Astrocyte of the cerebellum (primary cell): ENCODE measurements around the gene SERPIND1.
"Not testable (repeated sequence)": the region's sequence is repeated elsewhere in the genome, so short reads cannot be mapped to it uniquely, and the experiment has no call there.

ENCODE experiments used
- DNase-seq: peaks from one replicate; pipeline ENCODE4 v3.0.0-alpha.2; 2011; ENCODE audit warnings: low read depth
- H3K4me3 ChIP-seq: 2 replicates; pipeline ENCODE4 v1.5.1; 2011; ENCODE audit warnings: mild to moderate bottlenecking, low read depth, low read length, moderate library complexity
- in situ Hi-C: cut with HindIII; loops from 2 replicates; pipeline ENCODE4 v1.10.0; 2017; ENCODE audit warnings: low sequenced_read_pairs
- TF ChIP-seq, protein P1 (sequence below): IDR thresholded peaks from 2 replicates; pipeline ENCODE4 v1.5.1; 2012; ENCODE audit warnings: low read length, low read depth, moderate library complexity, mild to moderate bottlenecking; ENCODE audit errors: missing control alignments

Gene SERPIND1

DNA sequence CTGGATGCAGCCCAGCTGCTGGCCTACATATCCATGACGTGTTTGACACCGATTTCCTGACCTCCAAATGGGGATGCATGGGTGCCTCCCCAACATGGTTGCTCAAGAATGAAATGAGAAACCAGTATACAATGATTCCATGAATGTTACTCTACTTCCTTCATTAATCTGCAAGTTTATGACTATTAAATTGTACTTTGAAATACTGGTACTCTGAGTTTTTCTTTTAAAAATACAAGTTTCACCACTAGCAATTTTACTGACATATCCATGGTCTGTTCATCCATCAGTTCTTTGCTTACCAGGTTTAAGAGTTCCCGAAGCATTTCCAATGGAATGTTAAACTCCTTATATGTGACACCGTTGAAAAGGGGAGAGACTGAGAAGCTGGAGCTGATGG, 39.1 kb downstream of the SERPIND1 start:
- TF ChIP-seq, protein P1, sequence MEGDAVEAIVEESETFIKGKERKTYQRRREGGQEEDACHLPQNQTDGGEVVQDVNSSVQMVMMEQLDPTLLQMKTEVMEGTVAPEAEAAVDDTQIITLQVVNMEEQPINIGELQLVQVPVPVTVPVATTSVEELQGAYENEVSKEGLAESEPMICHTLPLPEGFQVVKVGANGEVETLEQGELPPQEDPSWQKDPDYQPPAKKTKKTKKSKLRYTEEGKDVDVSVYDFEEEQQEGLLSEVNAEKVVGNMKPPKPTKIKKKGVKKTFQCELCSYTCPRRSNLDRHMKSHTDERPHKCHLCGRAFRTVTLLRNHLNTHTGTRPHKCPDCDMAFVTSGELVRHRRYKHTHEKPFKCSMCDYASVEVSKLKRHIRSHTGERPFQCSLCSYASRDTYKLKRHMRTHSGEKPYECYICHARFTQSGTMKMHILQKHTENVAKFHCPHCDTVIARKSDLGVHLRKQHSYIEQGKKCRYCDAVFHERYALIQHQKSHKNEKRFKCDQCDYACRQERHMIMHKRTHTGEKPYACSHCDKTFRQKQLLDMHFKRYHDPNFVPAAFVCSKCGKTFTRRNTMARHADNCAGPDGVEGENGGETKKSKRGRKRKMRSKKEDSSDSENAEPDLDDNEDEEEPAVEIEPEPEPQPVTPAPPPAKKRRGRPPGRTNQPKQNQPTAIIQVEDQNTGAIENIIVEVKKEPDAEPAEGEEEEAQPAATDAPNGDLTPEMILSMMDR: no peak
- DNase-seq: no peak
- in situ Hi-C loops: no loop called here
- no peak overlapping the region for H3K4me3 ChIP-seq

GRCh38 chr22:20814221-20814808, 40.4 kb downstream of the SERPIND1 start:
- no peak for DNase-seq
- H3K4me3 ChIP-seq: no peak overlapping the region
- TF ChIP-seq, protein P1: no peak
- in situ Hi-C loops: no loop called here

DNA sequence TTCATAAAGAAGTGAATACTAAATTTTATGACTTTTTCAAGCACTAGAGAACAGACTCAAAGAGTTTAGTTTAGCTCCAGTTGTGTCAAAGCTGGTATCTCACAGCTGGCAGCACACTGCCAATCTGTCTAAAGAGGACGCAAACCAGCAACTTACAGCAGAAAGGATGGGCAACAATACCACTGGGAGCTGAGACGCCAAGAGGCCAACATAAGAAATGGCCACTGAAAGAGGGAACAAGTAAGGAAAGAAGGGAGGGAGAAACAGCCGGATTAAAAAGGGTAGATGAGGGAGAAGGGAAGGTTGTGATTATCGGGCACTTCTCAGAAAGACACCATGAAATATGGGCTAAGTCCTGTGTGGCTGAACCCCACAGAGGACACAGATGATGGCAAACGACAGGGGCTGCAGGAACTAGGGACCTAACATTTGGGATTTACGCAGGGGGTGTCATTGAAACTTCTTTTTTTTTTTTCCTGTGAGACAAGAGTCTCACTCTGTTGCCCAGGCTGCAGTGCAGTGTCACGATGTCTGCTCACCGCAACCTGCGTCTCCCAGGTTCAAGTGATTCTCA, 41.7 kb downstream of the SERPIND1 start:
- in situ Hi-C loops: no loop called here

GRCh38 chr22:20816559-20816958, 42.6 kb downstream of the SERPIND1 start:
- H3K4me3 ChIP-seq: no peak overlapping the region
- in situ Hi-C loops: no loop called here
- DNase-seq: no peak
- TF ChIP-seq, protein P1: no peak

More for the DNA sequence above, 41.7 kb downstream of the SERPIND1 start:
- TF ChIP-seq, protein P1: no peak
- no peak for DNase-seq
- no peak overlapping the region for H3K4me3 ChIP-seq

GRCh38 chr22:20818471-20818870, 44.6 kb downstream of the SERPIND1 start:
- H3K4me3 ChIP-seq: no peak overlapping the region
- DNase-seq: no peak
- TF ChIP-seq, protein P1: no peak
- in situ Hi-C loops: no loop called here

DNA sequence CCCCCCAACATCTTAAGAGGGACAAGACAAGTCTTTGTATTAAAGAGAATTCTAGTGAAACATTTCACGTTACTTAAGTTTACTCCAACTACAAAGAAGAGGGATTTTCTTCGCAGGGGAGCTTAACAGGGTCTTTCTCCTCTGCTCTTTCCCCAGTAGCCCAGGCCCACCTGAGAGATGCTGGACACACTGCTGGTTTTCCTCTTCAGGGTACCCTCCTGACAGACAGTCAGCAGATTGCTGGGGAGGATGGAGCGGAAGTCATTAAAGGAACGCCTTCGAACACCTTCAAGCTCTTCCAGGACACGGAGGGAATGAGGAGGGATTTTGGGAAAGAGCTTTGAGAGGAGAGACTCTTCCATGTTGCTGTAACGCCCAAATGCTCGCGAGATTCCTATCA, 45.6 kb downstream of the SERPIND1 start:
- no peak for DNase-seq
- in situ Hi-C loops: no loop called here
- TF ChIP-seq, protein P1: no peak
- H3K4me3 ChIP-seq: no peak overlapping the region

GRCh38 chr22:20821717-20822239, 47.9 kb downstream of the SERPIND1 start:
- DNase-seq, in situ Hi-C loops, H3K4me3 ChIP-seq: not testable (repeated sequence)
